Left lung (tissue), 10 donors: ENCODE measurements around the gene CIB4. TPM values are rescaled to one million over a fixed set of nuclear protein-coding genes. Genes with fewer than 3 reads are reported as not detected.

ENCODE experiments used
- ATAC-seq: fragments of 200-7000 bp; cut with Tn5 transposase; one replicate; pipeline ENCODE4 v1.9.1; 2020; ENCODE audit warnings: moderate library complexity
- DNase-seq, 4 donors: peaks; one replicate each; pipeline ENCODE4 v3.0.0-alpha.2; 2013 to 2020
- H3K27ac ChIP-seq, 2 donors: fragments of 200-600 bp; sonication (generic) in 1 of 2; one replicate each; pipeline versions ENCODE4 v1.5.0 to v1.8.0; 2020 to 2021
- H3K27me3 ChIP-seq, 2 donors: fragments of 200-600 bp; sonication (generic) in 1 of 2; one replicate each; pipeline versions ENCODE4 v1.5.0 to v1.8.0; 2020 to 2021
- H3K36me3 ChIP-seq, 2 donors: fragments of 200-600 bp; sonication (generic) in 1 of 2; one replicate each; pipeline versions ENCODE4 v1.5.0 to v1.8.0; 2020 to 2021
- H3K4me1 ChIP-seq, 2 donors: fragments of 200-600 bp; one replicate each; pipeline ENCODE4 v1.8.0; 2021
- H3K4me3 ChIP-seq, 2 donors: fragments of 200-600 bp; sonication (generic) in 1 of 2; one replicate each; pipeline versions ENCODE4 v1.5.0 to v1.8.0; 2020 to 2021; ENCODE audit warnings: mild to moderate bottlenecking in 1 of 2
- H3K9me3 ChIP-seq, 2 donors: fragments of 200-600 bp; sonication (generic) in 1 of 2; one replicate each; pipeline versions ENCODE4 v1.5.0 to v1.8.0; 2020 to 2021
- CTCF ChIP-seq, 2 donors: fragments of 200-600 bp; sonication (generic) in 1 of 2; IDR thresholded peaks; one replicate each; pipeline versions ENCODE4 v1.5.0 to v1.8.0; 2021; ENCODE audit warnings: antibody characterized with exemption in 2 of 2
- intact Hi-C, 2 donors: fragments of 100-400 bp; cut with DNase I; formaldehyde crosslinking; loops; one replicate each; pipeline versions ENCODE4 v1.11.2 to v1.14.2; 2022
- polyA plus RNA-seq, 6 donors: library from polyadenylated mRNA; unstranded; fragments of 120-200 nt; gene quantifications; one replicate each; pipeline ENCODE4 v1.2.1, GENCODE V29; 2013; ENCODE audit not compliant: insufficient read length in 6 of 6
- total RNA-seq, 2 donors: library from RNA; stranded (reverse); fragmentation: NEBNext Ultra II Directional; extraction: Animal tissue kit (Norgen Biotek cat#: 25700); gene quantifications; one replicate each; pipeline ENCODE4 v1.2.1, GENCODE V29; 2021
- donor health status: DM: no; HTN: yes; CAD: no.
- donor health status: DM: no; HTN: no; CAD: no.

The CIB4 gene
- total and polyA plus RNA-seq, 8 donors, result 1.0 to 2.4 (median 1.8) TPM; not detected in 2

GRCh38 chr2:26578581-26578980 is 62.6 kb downstream of the CIB4 start:
- H3K27me3 ChIP-seq, result peaks cover 0 to 48% of the 10 kb centered on the region in 2 donors
- ATAC-seq (no peak), DNase-seq (no peak)
- H3K4me1 ChIP-seq, result no peaks in the 10 kb centered on the region
- H3K27ac ChIP-seq, result no peak overlapping the region
- no peaks in the 10 kb centered on the region for H3K9me3 ChIP-seq
- no peak overlapping the region for H3K4me3 ChIP-seq
- TF ChIP-seq CTCF (IDR thresholded peaks at IDR 0.05), result no peak
- intact Hi-C loops, result no loop called here
- no peaks in the 10 kb centered on the region for H3K36me3 ChIP-seq

- peak in 1 of 2 donors; percentile 19 for TF ChIP-seq CTCF (IDR thresholded peaks at IDR 0.05)
- no peak overlapping the region for H3K4me3 ChIP-seq
- DNase-seq (no peak), ATAC-seq (no peak)
- peaks cover 0 to 49% of the 10 kb centered on the region in 2 donors for H3K27me3 ChIP-seq
- no peak overlapping the region for H3K27ac ChIP-seq
- intact Hi-C loops, result no loop called here
- no peaks in the 10 kb centered on the region for H3K9me3 ChIP-seq
- no peaks in the 10 kb centered on the region for H3K4me1 ChIP-seq
- no peaks in the 10 kb centered on the region for H3K36me3 ChIP-seq
These were observed 63.1 kb downstream of the CIB4 start for GRCh38 chr2:26578113-26578458.

- no peaks in the 10 kb centered on the region for H3K4me1 ChIP-seq
- peak; percentile 96 for ATAC-seq
These were observed 63.6 kb downstream of the CIB4 start for GRCh38 chr2:26577442-26578112.

GRCh38 chr2:26576565-26577441 is 64.4 kb downstream of the CIB4 start:
- ATAC-seq (no peak), DNase-seq (peak in 1 of 4 donors; percentile 51)
- no peak for TF ChIP-seq CTCF (IDR thresholded peaks at IDR 0.05)
- intact Hi-C loops, result no loop called here
- no peak overlapping the region for H3K4me3 ChIP-seq
- H3K36me3 ChIP-seq, result no peaks in the 10 kb centered on the region
- H3K4me1 ChIP-seq, result no peaks in the 10 kb centered on the region
- no peak overlapping the region for H3K27ac ChIP-seq
- H3K9me3 ChIP-seq, result no peaks in the 10 kb centered on the region
- H3K27me3 ChIP-seq, result peaks cover 0 to 52% of the 10 kb centered on the region in 2 donors

More at GRCh38 chr2:26577442-26578112, 63.6 kb downstream of the CIB4 start:
- intact Hi-C loops, result no loop called here
- DNase-seq, result peak; percentile 36 to 84 (median 61)
- peak; percentile 95 to 99 for TF ChIP-seq CTCF (IDR thresholded peaks at IDR 0.05)
- Histone ChIP-seq H3K4me3 (no peak overlapping the region), H3K27ac (no peak overlapping the region), H3K36me3 (no peaks in the 10 kb centered on the region), H3K27me3 (peaks cover 0 to 53% of the 10 kb centered on the region in 2 donors), H3K9me3 (no peaks in the 10 kb centered on the region)
